Duodenal mucosa (tissue), 2 donors: Measurements from ENCODE around the gene PCYT1A.
A peak's percentile ranks its signal among the peaks of the same experiment; 100 is the strongest.

Experiments used
- H3K27ac ChIP-seq: one replicate; pipeline ENCODE4 v1.7.0; 2013; ENCODE audit warnings: low read depth, low read length
- H3K27me3 ChIP-seq, 2 donors: one replicate each; pipeline ENCODE4 v1.7.0; 2013; ENCODE audit warnings: low read length in 2 of 2, control low read depth in 1 of 2; ENCODE audit not compliant: insufficient read depth in 2 of 2, control insufficient read depth in 1 of 2
- H3K36me3 ChIP-seq, 2 donors: one replicate each; pipeline ENCODE4 v1.7.0; 2013; ENCODE audit warnings: low read length in 2 of 2, control low read depth in 1 of 2; ENCODE audit not compliant: insufficient read depth in 2 of 2, control insufficient read depth in 1 of 2
- H3K4me1 ChIP-seq, 2 donors: one replicate each; pipeline ENCODE4 v1.7.0; 2013; ENCODE audit warnings: low read length in 2 of 2, control low read depth in 1 of 2; ENCODE audit not compliant: insufficient read depth in 2 of 2, control insufficient read depth in 1 of 2
- H3K4me3 ChIP-seq, 2 donors: one replicate each; pipeline ENCODE4 v1.7.0; 2013; ENCODE audit warnings: low read length in 2 of 2, low read depth in 1 of 2
- H3K9ac ChIP-seq, 2 donors: one replicate each; pipeline ENCODE4 v1.7.0; 2013; ENCODE audit warnings: low read length in 2 of 2, low read depth in 1 of 2
- H3K9me3 ChIP-seq, 2 donors: one replicate each; pipeline ENCODE4 v1.7.0; 2013; ENCODE audit warnings: low read length in 2 of 2, control low read depth in 1 of 2; ENCODE audit not compliant: control insufficient read depth in 1 of 2

PCYT1A gene

GRCh38 chr3:196288141-196288460 lies 575 bp upstream of the PCYT1A start:
- Histone ChIP-seq H3K9ac (peak overlapping the region; percentile 90 to 100), H3K4me1 (peaks cover 16 to 17% of the 10 kb centered on the region in 2 donors), H3K27me3 (no peaks in the 10 kb centered on the region)

DNA sequence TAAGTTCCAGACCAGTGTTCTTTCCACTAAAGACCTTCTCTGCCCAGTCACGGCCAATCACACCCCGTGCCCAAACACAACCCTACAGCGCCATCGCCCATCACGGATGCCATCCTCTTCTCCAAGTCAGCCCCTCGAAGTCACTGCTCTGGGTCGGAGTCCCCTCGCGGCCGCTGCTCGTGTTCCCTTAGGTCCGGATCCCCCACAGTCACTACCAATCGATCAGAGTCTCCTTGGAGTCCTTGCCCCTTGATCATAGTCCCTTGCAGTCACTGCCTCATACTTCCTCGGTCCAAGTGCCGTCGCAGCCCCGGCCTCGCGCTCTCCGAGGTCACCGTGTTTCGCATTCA lies 461 bp downstream of the PCYT1A start:
- Histone ChIP-seq H3K27me3 (no peaks in the 10 kb centered on the region), H3K4me1 (peaks cover 16 to 24% of the 10 kb centered on the region in 2 donors), H3K36me3 (peaks cover 0 to 2% of the 10 kb centered on the region in 2 donors), H3K9ac (peak overlapping the region; percentile 90 to 100), H3K27ac (peak overlapping the region; percentile 85), H3K9me3 (no peaks in the 10 kb centered on the region), H3K4me3 (peak overlapping the region; percentile 96 to 100)

More at GRCh38 chr3:196288141-196288460, 575 bp upstream of the PCYT1A start:
- Histone ChIP-seq H3K4me3 (peak overlapping the region; percentile 96 to 100), H3K27ac (peak overlapping the region; percentile 85), H3K9me3 (no peaks in the 10 kb centered on the region), H3K36me3 (no peaks in the 10 kb centered on the region)

- Histone ChIP-seq H3K36me3 (peaks cover 0 to 2% of the 10 kb centered on the region in 2 donors), H3K4me3 (peak overlapping the region; percentile 28 to 53), H3K27me3 (no peaks in the 10 kb centered on the region), H3K27ac (no peak overlapping the region), H3K4me1 (peaks cover 32 to 36% of the 10 kb centered on the region in 2 donors), H3K9ac (peak overlapping the region in 1 of 2 donors; percentile 48), H3K9me3 (no peaks in the 10 kb centered on the region)
Measured at GRCh38 chr3:196284396-196284795, 3.1 kb downstream of the PCYT1A start.

- Histone ChIP-seq H3K9me3 (no peaks in the 10 kb centered on the region), H3K36me3 (peaks cover 0 to 2% of the 10 kb centered on the region in 2 donors), H3K4me1 (peaks cover 45 to 47% of the 10 kb centered on the region in 2 donors), H3K4me3 (no peak overlapping the region), H3K9ac (peak overlapping the region in 1 of 2 donors; percentile 13), H3K27me3 (no peaks in the 10 kb centered on the region), H3K27ac (no peak overlapping the region)
Measured at GRCh38 chr3:196281962-196282361, 5.6 kb downstream of the PCYT1A start.

GRCh38 chr3:196280689-196281440 lies 6.7 kb downstream of the PCYT1A start:
- H3K9me3 ChIP-seq, result no peaks in the 10 kb centered on the region
- H3K36me3 ChIP-seq, result peaks cover 0 to 2% of the 10 kb centered on the region in 2 donors
- no peaks in the 10 kb centered on the region for H3K27me3 ChIP-seq
- H3K4me1 ChIP-seq, result peaks cover 35 to 42% of the 10 kb centered on the region in 2 donors
- H3K27ac ChIP-seq, result peak overlapping the region; percentile 6
- peak overlapping the region; percentile 12 to 28 for H3K9ac ChIP-seq
- peak overlapping the region; percentile 18 to 34 for H3K4me3 ChIP-seq

- no peaks in the 10 kb centered on the region for H3K9me3 ChIP-seq
- H3K4me3 ChIP-seq, result no peak overlapping the region
- peaks cover 2 to 26% of the 10 kb centered on the region in 2 donors for H3K36me3 ChIP-seq
- no peak overlapping the region for H3K27ac ChIP-seq
- no peaks in the 10 kb centered on the region for H3K27me3 ChIP-seq
- H3K9ac ChIP-seq, result no peak overlapping the region
- peaks cover 13 to 27% of the 10 kb centered on the region in 2 donors for H3K4me1 ChIP-seq
Measured at GRCh38 chr3:196275126-196275525, 12.4 kb downstream of the PCYT1A start.

- peaks cover 13 to 25% of the 10 kb centered on the region in 2 donors for H3K4me1 ChIP-seq
- H3K9me3 ChIP-seq, result no peaks in the 10 kb centered on the region
- H3K36me3 ChIP-seq, result peaks cover 4 to 29% of the 10 kb centered on the region in 2 donors
- H3K27me3 ChIP-seq, result no peaks in the 10 kb centered on the region
- no peak overlapping the region for H3K27ac ChIP-seq
- no peak overlapping the region for H3K9ac ChIP-seq
- no peak overlapping the region for H3K4me3 ChIP-seq
Measured at GRCh38 chr3:196274585-196274984, 12.9 kb downstream of the PCYT1A start.

- Histone ChIP-seq H3K27me3 (no peaks in the 10 kb centered on the region), H3K9ac (no peak overlapping the region), H3K9me3 (no peaks in the 10 kb centered on the region), H3K4me1 (peaks cover 8 to 16% of the 10 kb centered on the region in 2 donors), H3K27ac (no peak overlapping the region), H3K4me3 (no peak overlapping the region), H3K36me3 (peaks cover 11 to 39% of the 10 kb centered on the region in 2 donors)
Measured at GRCh38 chr3:196273655-196274054, 13.9 kb downstream of the PCYT1A start.

GRCh38 chr3:196272826-196273225 lies 14.7 kb downstream of the PCYT1A start:
- Histone ChIP-seq H3K4me3 (no peak overlapping the region), H3K9ac (no peak overlapping the region), H3K27ac (no peak overlapping the region)

GRCh38 chr3:196270499-196270898 lies 17.0 kb downstream of the PCYT1A start:
- peaks cover 0 to 10% of the 10 kb centered on the region in 2 donors for H3K4me1 ChIP-seq
- no peak overlapping the region for H3K27ac ChIP-seq
- no peak overlapping the region for H3K4me3 ChIP-seq
- no peaks in the 10 kb centered on the region for H3K27me3 ChIP-seq
- H3K9me3 ChIP-seq, result no peaks in the 10 kb centered on the region
- peaks cover 11 to 57% of the 10 kb centered on the region in 2 donors for H3K36me3 ChIP-seq
- no peak overlapping the region for H3K9ac ChIP-seq

More at GRCh38 chr3:196272826-196273225, 14.7 kb downstream of the PCYT1A start:
- no peaks in the 10 kb centered on the region for H3K9me3 ChIP-seq
- no peaks in the 10 kb centered on the region for H3K27me3 ChIP-seq
- H3K36me3 ChIP-seq, result peaks cover 11 to 46% of the 10 kb centered on the region in 2 donors
- H3K4me1 ChIP-seq, result peaks cover 0 to 10% of the 10 kb centered on the region in 2 donors
